Measurements from ENCODE around the gene GTF2B. TPM values are rescaled to one million over a fixed set of nuclear protein-coding genes. Genes with fewer than 3 reads are reported as not detected.

GTF2B gene
- total RNA-seq, 6 experiments from 2014 or later, result 8.8 to 21.6 (median 15.9) TPM

DNA sequence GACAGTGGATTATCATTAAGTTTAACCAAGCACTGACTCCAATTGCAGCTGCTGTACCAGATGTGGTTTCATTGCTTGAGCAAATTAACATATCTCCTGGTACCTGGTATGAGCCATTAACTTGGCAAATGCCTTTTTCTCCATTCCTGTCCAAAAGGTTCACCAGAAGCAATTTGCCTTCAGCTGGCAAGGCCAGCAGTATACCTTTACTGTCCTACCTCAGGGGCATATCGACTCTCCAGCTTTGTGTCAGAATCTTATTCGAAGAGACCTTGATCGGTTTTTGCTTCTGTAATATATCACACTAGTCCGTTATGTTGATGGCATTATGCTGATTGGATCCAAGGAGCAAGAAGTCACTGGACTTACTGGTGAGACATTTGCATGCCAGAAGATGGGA is 9.5 kb upstream of the GTF2B start:
- 89% methylated on average over 4 of the region's 4 CpGs for WGBS (ENCODE audit: insufficient coverage, low coverage, low lambda C conversion rate, missing lambda C conversion rate)
- TF ChIP-seq POLR2A (IDR thresholded peaks at IDR 0.05) (no peak), CTCF (IDR thresholded peaks at IDR 0.05) (no peak)
- H3K36me3 ChIP-seq, result no peaks in the 10 kb centered on the region
- no peak overlapping the region for H3K4me3 ChIP-seq
- no peaks in the 10 kb centered on the region for H3K4me1 ChIP-seq
- H3K9me3 ChIP-seq, result no peaks in the 10 kb centered on the region
- intact Hi-C loops (cut with DNase I), result no loop called here
- no peak for ATAC-seq
- no peak for DNase-seq
- no peaks in the 10 kb centered on the region for H3K27me3 ChIP-seq
- H3K27ac ChIP-seq, result no peak overlapping the region

DNA sequence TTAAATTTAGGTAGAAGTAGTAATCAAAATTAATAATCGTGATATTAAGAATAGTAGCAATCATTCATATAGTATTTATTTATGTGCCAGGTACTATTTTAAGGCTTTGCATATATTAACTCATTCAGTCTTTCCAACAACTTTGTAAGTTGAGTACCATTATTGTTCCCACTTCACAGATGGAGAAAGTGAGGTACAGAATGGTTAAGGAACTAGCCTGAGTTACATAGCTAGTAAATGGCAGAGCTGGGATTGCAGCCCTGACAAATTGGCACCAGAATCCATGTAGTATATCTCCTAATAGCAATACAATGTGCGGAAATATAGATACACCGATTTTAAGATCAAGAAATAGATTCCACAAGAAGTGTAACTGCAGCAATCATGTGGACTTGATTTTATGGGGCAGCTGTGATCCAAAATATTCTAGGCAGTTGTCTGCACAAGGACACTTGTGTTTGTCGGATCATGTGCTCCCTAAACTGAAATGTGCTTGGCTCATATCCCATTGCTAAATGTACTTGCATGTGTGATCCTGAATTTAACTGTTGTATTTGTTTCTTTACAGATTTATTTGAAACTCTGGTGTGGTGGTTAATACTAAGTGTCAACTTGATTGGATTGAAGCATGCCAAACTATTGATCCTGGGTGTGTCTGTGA is 5.8 kb upstream of the GTF2B start:
- ATAC-seq (no peak), DNase-seq (no peak)
- no peaks in the 10 kb centered on the region for H3K27me3 ChIP-seq
- intact Hi-C loops (cut with DNase I), result no loop called here
- H3K27ac ChIP-seq, result no peak overlapping the region
- H3K36me3 ChIP-seq, result no peaks in the 10 kb centered on the region
- H3K4me1 ChIP-seq, result no peaks in the 10 kb centered on the region
- no peak overlapping the region for H3K4me3 ChIP-seq
- 70% methylated on average over 4 of the region's 4 CpGs for WGBS (ENCODE audit: insufficient coverage, low coverage, low lambda C conversion rate, missing lambda C conversion rate)
- TF ChIP-seq CTCF (IDR thresholded peaks at IDR 0.05) (no peak), POLR2A (IDR thresholded peaks at IDR 0.05) (no peak)
- H3K9me3 ChIP-seq, result no peaks in the 10 kb centered on the region

DNA sequence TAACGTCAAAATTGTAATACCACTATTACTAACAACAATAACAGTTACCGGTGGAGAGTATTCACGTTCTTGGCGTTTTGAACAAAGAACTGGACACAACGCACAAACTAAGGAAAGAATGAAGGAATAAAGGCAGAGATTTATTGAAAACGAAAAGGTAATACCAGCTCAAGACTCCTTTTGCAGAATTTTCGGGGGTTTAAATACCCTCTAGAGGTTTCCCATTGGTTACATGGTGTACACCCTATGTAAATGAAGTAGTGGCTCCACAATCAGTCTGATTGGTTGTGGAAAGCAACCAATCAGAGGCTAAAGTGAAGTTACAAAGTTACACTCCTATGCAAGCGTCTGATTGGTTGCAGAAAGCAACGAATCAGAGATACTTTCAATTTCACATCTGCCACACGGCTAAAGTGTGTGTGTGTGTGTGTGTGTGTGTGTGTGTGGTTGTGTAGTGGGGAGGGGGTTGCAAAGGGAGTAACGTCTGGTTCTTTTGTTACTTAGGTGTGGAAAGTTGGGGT is 1.1 kb upstream of the GTF2B start:
- peak in 1 of 3 donors; percentile 61 for DNase-seq
- WGBS (ENCODE audit: insufficient coverage, low coverage, low lambda C conversion rate, missing lambda C conversion rate), result 54% methylated on average over 11 of the region's 11 CpGs
- no peak for TF ChIP-seq CTCF (IDR thresholded peaks at IDR 0.05)
- peak; percentile 65 for TF ChIP-seq POLR2A (IDR thresholded peaks at IDR 0.05)
- no peaks in the 10 kb centered on the region for H3K36me3 ChIP-seq
- peak overlapping the region in 2 of 3 donors; percentile 85 to 95 for H3K27ac ChIP-seq
- ATAC-seq, result peak; percentile 44 to 69 (median 56)
- H3K27me3 ChIP-seq, result no peaks in the 10 kb centered on the region
- peak overlapping the region in 2 of 3 donors; percentile 92 to 95 for H3K4me3 ChIP-seq
- peaks cover 0 to 22% (median 5%) of the 10 kb centered on the region in 4 donors for H3K4me1 ChIP-seq
- intact Hi-C loops (cut with DNase I), result no loop called here
- no peaks in the 10 kb centered on the region for H3K9me3 ChIP-seq

GRCh38 chr1:88891951-88892340 is 579 bp upstream of the GTF2B start:
- peaks cover 0 to 22% (median 5%) of the 10 kb centered on the region in 4 donors for H3K4me1 ChIP-seq
- H3K27me3 ChIP-seq, result no peaks in the 10 kb centered on the region
- WGBS (ENCODE audit: insufficient coverage, low coverage, low lambda C conversion rate, missing lambda C conversion rate), result 8% methylated on average over 10 of the region's 10 CpGs
- intact Hi-C loops (cut with DNase I), result no loop called here
- peaks cover 0 to 3% (median 1%) of the 10 kb centered on the region in 4 donors for H3K36me3 ChIP-seq
- DNase-seq (no peak), ATAC-seq (peak; percentile 6 to 21 (median 11))
- peak overlapping the region; percentile 89 to 95 (median 92) for H3K4me3 ChIP-seq
- TF ChIP-seq CTCF (IDR thresholded peaks at IDR 0.05), result no peak
- no peak for TF ChIP-seq POLR2A (IDR thresholded peaks at IDR 0.05)
- H3K27ac ChIP-seq, result peak overlapping the region; percentile 85 to 95 (median 94)
- H3K9me3 ChIP-seq, result no peaks in the 10 kb centered on the region

All from right lobe of liver (tissue), 6 donors.